KMS-11 (cell line): ENCODE data around the gene RTF2.

Experiments
- H2AFZ ChIP-seq: fragments of 200-600 bp; sonication (generic); 2 replicates; pipeline ENCODE4 v1.6.1; 2016; ENCODE audit warnings: antibody characterized with exemption, mixed run types, low read depth
- H3K27ac ChIP-seq: fragments of 200-600 bp; sonication (generic); 2 replicates; pipeline ENCODE4 v1.6.1; 2016; ENCODE audit warnings: mild to moderate bottlenecking, mixed run types
- H3K27me3 ChIP-seq: fragments of 200-600 bp; sonication (generic); 2 replicates; pipeline ENCODE4 v1.6.1; 2017; ENCODE audit warnings: mild to moderate bottlenecking, low read depth, mixed run types, moderate library complexity; ENCODE audit not compliant: insufficient read depth
- H3K36me3 ChIP-seq: fragments of 200-600 bp; sonication (generic); 2 replicates; pipeline ENCODE4 v1.6.1; 2017; ENCODE audit warnings: mild to moderate bottlenecking, mixed run types; ENCODE audit not compliant: insufficient read depth
- H3K4me1 ChIP-seq: fragments of 200-600 bp; sonication (generic); 2 replicates; pipeline ENCODE4 v1.6.1; 2016; ENCODE audit warnings: mild to moderate bottlenecking, low read depth, mixed run types; ENCODE audit not compliant: poor library complexity, severe bottlenecking
- H3K4me2 ChIP-seq: fragments of 200-600 bp; sonication (generic); 2 replicates; pipeline ENCODE4 v1.7.0; 2016; ENCODE audit warnings: mild to moderate bottlenecking, mixed run types
- H3K4me3 ChIP-seq: fragments of 200-600 bp; sonication (generic); IDR thresholded peaks from 2 replicates; pipeline ENCODE4 v1.6.1; 2017; ENCODE audit warnings: low read depth, low read length, mixed read lengths; ENCODE audit not compliant: insufficient read depth
- H3K79me2 ChIP-seq: fragments of 200-600 bp; sonication (generic); 2 replicates; pipeline ENCODE4 v1.6.1; 2016; ENCODE audit warnings: low read depth, mixed run types; ENCODE audit not compliant: insufficient read depth
- H3K9ac ChIP-seq: fragments of 200-600 bp; sonication (generic); 2 replicates; pipeline ENCODE4 v1.6.1; 2016; ENCODE audit warnings: mild to moderate bottlenecking, mixed run types
- H4K20me1 ChIP-seq: fragments of 200-600 bp; sonication (generic); 2 replicates; pipeline ENCODE4 v1.6.1; 2016; ENCODE audit warnings: mild to moderate bottlenecking, mixed run types; ENCODE audit not compliant: insufficient read depth
- CTCF ChIP-seq: fragments of 200-600 bp; sonication (generic); conservative IDR thresholded peaks from 2 replicates; pipeline ENCODE4 v1.6.1; 2017; ENCODE audit warnings: low read depth, mild to moderate bottlenecking, antibody characterized with exemption, low read length, moderate library complexity, mixed read lengths

The RTF2 gene

GRCh38 chr20:56426926-56427325 lies 41.5 kb upstream of the RTF2 start:
- Histone ChIP-seq H4K20me1 (no peaks in the 10 kb centered on the region), H3K27ac (no peak overlapping the region), H2AFZ (no peak overlapping the region), H3K27me3 (no peaks in the 10 kb centered on the region), H3K4me3 (no peak overlapping the region), H3K4me2 (no peak overlapping the region), H3K4me1 (no peaks in the 10 kb centered on the region), H3K79me2 (no peaks in the 10 kb centered on the region), H3K36me3 (no peaks in the 10 kb centered on the region), H3K9ac (no peak overlapping the region)
- no peak for TF ChIP-seq CTCF

- no peak overlapping the region for H3K9ac ChIP-seq
- no peaks in the 10 kb centered on the region for H3K79me2 ChIP-seq
- H3K27me3 ChIP-seq = no peaks in the 10 kb centered on the region
- H3K4me3 ChIP-seq = no peak overlapping the region
- no peak overlapping the region for H2AFZ ChIP-seq
- no peak overlapping the region for H3K27ac ChIP-seq
- H3K4me1 ChIP-seq = no peaks in the 10 kb centered on the region
- no peaks in the 10 kb centered on the region for H4K20me1 ChIP-seq
- no peaks in the 10 kb centered on the region for H3K36me3 ChIP-seq
- no peak overlapping the region for H3K4me2 ChIP-seq
- TF ChIP-seq CTCF = no peak
Measured at GRCh38 chr20:56427797-56428196, 40.6 kb upstream of the RTF2 start.

GRCh38 chr20:56428410-56428809 lies 40.0 kb upstream of the RTF2 start:
- no peak for TF ChIP-seq CTCF
- Histone ChIP-seq H3K79me2 (no peaks in the 10 kb centered on the region), H4K20me1 (no peaks in the 10 kb centered on the region), H3K27ac (no peak overlapping the region), H3K4me3 (no peak overlapping the region), H3K9ac (no peak overlapping the region), H3K36me3 (no peaks in the 10 kb centered on the region), H3K4me2 (no peak overlapping the region), H3K27me3 (no peaks in the 10 kb centered on the region), H2AFZ (no peak overlapping the region), H3K4me1 (no peaks in the 10 kb centered on the region)

GRCh38 chr20:56428881-56429280 lies 39.5 kb upstream of the RTF2 start:
- Histone ChIP-seq H3K9ac (no peak overlapping the region), H4K20me1 (no peaks in the 10 kb centered on the region), H3K4me2 (no peak overlapping the region), H3K4me3 (no peak overlapping the region), H3K36me3 (no peaks in the 10 kb centered on the region), H3K27me3 (no peaks in the 10 kb centered on the region), H3K27ac (no peak overlapping the region), H2AFZ (no peak overlapping the region), H3K4me1 (no peaks in the 10 kb centered on the region), H3K79me2 (no peaks in the 10 kb centered on the region)
- no peak for TF ChIP-seq CTCF

GRCh38 chr20:56429502-56429901 lies 38.9 kb upstream of the RTF2 start:
- H3K4me1 ChIP-seq = no peaks in the 10 kb centered on the region
- no peaks in the 10 kb centered on the region for H3K27me3 ChIP-seq
- no peaks in the 10 kb centered on the region for H3K36me3 ChIP-seq
- H3K4me2 ChIP-seq = no peak overlapping the region
- H3K27ac ChIP-seq = no peak overlapping the region
- no peak overlapping the region for H3K4me3 ChIP-seq
- peak overlapping the region; percentile 29; the same call in 1 of the 2 replicates for H2AFZ ChIP-seq
- H3K79me2 ChIP-seq = no peaks in the 10 kb centered on the region
- no peak overlapping the region for H3K9ac ChIP-seq
- no peak for TF ChIP-seq CTCF
- H4K20me1 ChIP-seq = no peaks in the 10 kb centered on the region
